K562 (cell line): ENCODE data around the gene MEGF9. TPM values are rescaled to one million over a fixed set of nuclear protein-coding genes. Genes with fewer than 3 reads are reported as not detected.
A peak's percentile ranks its signal among the peaks of the same experiment; 100 is the strongest.

ENCODE experiments used
- ATAC-seq: fragments of 200-7000 bp; cut with Tn5 transposase; 3 replicates; pipeline ENCODE4 v1.9.1; 2020; ENCODE audit warnings: moderate library complexity
- BruUV-seq: library from RNA; stranded (reverse); fragments of 400-500 nt; replicated peaks from 2 replicates; lab custom pipeline; 2021; lab: Mats Ljungman, UMichigan
- CTCF ChIA-PET: fragments of 300-600 bp; formaldehyde crosslinking; extraction: SDS; loops from one replicate; lab custom pipeline; 2021; ENCODE audit warnings: low intra/inter-chr PET ratio; lab: Yijun Ruan, JAX
- POLR2A ChIA-PET: fragments of 300-600, 350-650 bp; sonication (Branson Sonifier 250); formaldehyde crosslinking; extraction: SDS; loops from one replicate; lab custom pipeline; 2021; ENCODE audit warnings: antibody characterized with exemption, inconsistent platforms; lab: Yijun Ruan, JAX
- DNase-seq, 4 experiments: peaks; one replicate each; pipeline versions ENCODE4 v3.0.0 to v3.0.0-alpha.2; 2011 to 2018; ENCODE audit warnings: low spot score in 3 of 4, mixed read lengths in 3 of 4; ENCODE audit errors: extremely low read depth in 1 of 4
- FAIRE-seq: peaks from 2 replicates; lab custom pipeline; 2011; peaks lifted over from hg19 to GRCh38; lab: Jason Lieb, UNC
- H2AFZ ChIP-seq: 2 replicates; pipeline ENCODE4 v1.6.0; 2011; ENCODE audit warnings: low read depth, low read length, control low read depth, inconsistent platforms
- H3K27ac ChIP-seq: fragments of 200-600 bp; 3 replicates; pipeline ENCODE4 v1.8.0; 2011; ENCODE audit warnings: low read depth, mild to moderate bottlenecking, control low read depth, inconsistent platforms, low read length, moderate library complexity, mixed read lengths; ENCODE audit errors: extremely low read depth
- H3K27me3 ChIP-seq, 2 experiments: fragments of 300-600 bp in 1 of 2; 2 replicates in 1 of 2; 3 replicates in 1 of 2; pipeline versions ENCODE4 v1.6.0 to v1.8.0; 2011; ENCODE audit warnings: inconsistent platforms in 2 of 2, low read length in 2 of 2, mild to moderate bottlenecking in 1 of 2, mixed read lengths in 1 of 2, moderate library complexity in 1 of 2; ENCODE audit not compliant: control insufficient read depth in 2 of 2, insufficient read depth in 2 of 2
- H3K36me3 ChIP-seq: fragments of 300-600 bp; 3 replicates; pipeline ENCODE4 v1.8.0; 2011; ENCODE audit warnings: mild to moderate bottlenecking, low read length, inconsistent platforms; ENCODE audit not compliant: control insufficient read depth, insufficient read depth
- H3K4me1 ChIP-seq, 2 experiments: fragments of 200-600 bp in 1 of 2; replicated peaks in 1 of 2; 2 replicates in 1 of 2; 3 replicates in 1 of 2; pipeline versions ENCODE4 v1.5.1 to v1.8.0; 2011; ENCODE audit warnings: inconsistent platforms in 2 of 2, low read length in 2 of 2, mild to moderate bottlenecking in 1 of 2, mixed read lengths in 1 of 2, moderate library complexity in 1 of 2; ENCODE audit not compliant: control insufficient read depth in 2 of 2, insufficient read depth in 2 of 2
- H3K4me2 ChIP-seq: 2 replicates; pipeline ENCODE4 v1.6.1; 2011; ENCODE audit warnings: low read length, control low read depth, inconsistent platforms, mixed read lengths; ENCODE audit not compliant: insufficient read depth
- H3K4me3 ChIP-seq: fragments of 200-600 bp; sonication (generic), shearing (Covaris generic); 2 replicates; pipeline ENCODE4 v1.5.1; 2016; ENCODE audit warnings: control low read depth, inconsistent platforms
- H3K79me2 ChIP-seq: fragments of 200-600 bp; 3 replicates; pipeline ENCODE4 v1.8.0; 2011; ENCODE audit warnings: low read length, inconsistent platforms; ENCODE audit not compliant: control insufficient read depth, insufficient read depth
- H3K9ac ChIP-seq, 2 experiments: 2 replicates each; pipeline versions ENCODE4 v1.6.0 to v1.6.1; 2011; ENCODE audit warnings: low read depth in 2 of 2, low read length in 2 of 2, control low read depth in 1 of 2, inconsistent platforms in 1 of 2, mild to moderate bottlenecking in 1 of 2, mixed read lengths in 1 of 2; ENCODE audit not compliant: insufficient read depth in 1 of 2
- H3K9me1 ChIP-seq: one replicate; pipeline ENCODE4 v1.6.0; 2011; ENCODE audit warnings: inconsistent platforms, mild to moderate bottlenecking, low read length, moderate library complexity; ENCODE audit not compliant: control insufficient read depth, insufficient read depth
- H3K9me3 ChIP-seq: replicated peaks from 2 replicates; pipeline ENCODE4 v1.5.1; 2011; ENCODE audit warnings: low read depth, low read length, inconsistent platforms; ENCODE audit not compliant: control insufficient read depth, insufficient read depth
- H4K20me1 ChIP-seq: replicated peaks from 2 replicates; pipeline ENCODE4 v1.6.1; 2011; ENCODE audit warnings: low read length, inconsistent platforms, mixed read lengths; ENCODE audit not compliant: control insufficient read depth, insufficient read depth
- ARID3A ChIP-seq: IDR thresholded peaks from 2 replicates; pipeline ENCODE4 v1.6.1; 2012; ENCODE audit warnings: low read depth, low read length, improper control_type of control experiment, borderline replicate concordance
- C11orf30 ChIP-seq: fragments of 450-650 bp; IDR thresholded peaks from 2 replicates; pipeline ENCODE4 v1.6.1; 2016; ENCODE audit warnings: low read depth, mild to moderate bottlenecking
- CAMTA2 ChIP-seq: fragments of 250-450 bp; sonication (Bioruptor Pico); conservative IDR thresholded peaks from 2 replicates; pipeline ENCODE4 v1.5.1; 2022
- SAP30 ChIP-seq: fragments of 200-600 bp; sonication (generic); IDR thresholded peaks from 2 replicates; pipeline ENCODE4 v1.6.1; 2012; ENCODE audit warnings: borderline replicate concordance, low read depth, mild to moderate bottlenecking, moderate library complexity, low read length, control low read depth, inconsistent platforms; ENCODE audit not compliant: insufficient read depth, poor library complexity, severe bottlenecking
- SMC3 ChIP-seq: conservative IDR thresholded peaks from 2 replicates; pipeline ENCODE4 v1.6.1; 2011; ENCODE audit warnings: low read depth, low read length, improper control_type of control experiment; ENCODE audit not compliant: insufficient read depth
- ZNF140 ChIP-seq: fragments of 250-450 bp; sonication (Bioruptor Pico); IDR thresholded peaks from 2 replicates; pipeline ENCODE4 v1.8.0; 2021; ENCODE audit warnings: moderate library complexity, mild to moderate bottlenecking, inconsistent platforms
- WGBS: fragments of 100-300 bp; shearing (Covaris generic); methylation state at CpG from one replicate; pipeline ENCODE4 v1.1.6; 2016; ENCODE audit warnings: low coverage, mixed read lengths; ENCODE audit not compliant: insufficient coverage; ENCODE audit errors: missing lambda C conversion rate; 5-methylcytosine and 5-hydroxymethylcytosine counted together
- in situ Hi-C: fragments of 300-500 bp; cut with MboI; formaldehyde crosslinking; loops from 4 replicates; pipeline ENCODE4 v1.15.0; 2018; ENCODE audit warnings: inconsistent platforms, mixed read lengths
- intact Hi-C: fragments of 100-400 bp; cut with micrococcal nuclease; formaldehyde crosslinking; loops from 2 replicates; pipeline ENCODE4 v1.14.2; 2022
- polyA plus RNA-seq, 8 experiments: library from polyadenylated mRNA; depleted of rRNA in 4 of 8; stranded (reverse) in 5 of 8; unstranded in 3 of 8; fragments of >200 nt; fragmentation: Nextera tagmentation in 2 of 8; fragmentation: Illumina TruSeq in 1 of 8; extraction: Ambion mirVana in 2 of 8; extraction: Trizol in 1 of 8; gene quantifications; 2 replicates each; pipeline versions ENCODE4 v1.2.1 to v1.2.3, GENCODE V29; 2011 to 2014; ENCODE audit warnings: inconsistent platforms in 1 of 8, missing spikeins in 1 of 8
- total RNA-seq, 7 experiments: library from RNA; depleted of rRNA in 6 of 7; stranded (reverse); fragments of >200 nt in 6 of 7; fragmentation: Illumina TruSeq in 2 of 7; extraction: Trizol in 2 of 7; gene quantifications; 2 replicates each; pipeline versions ENCODE4 v1.2.1 to v1.2.3, GENCODE V29; 2011 to 2021; ENCODE audit warnings: low replicate concordance in 1 of 7
- TF ChIP-seq, protein P1 (sequence below), 3 experiments: fragments of 200-800 bp in 1 of 3; fragments of 250-450 bp in 1 of 3; fragments of 450-650 bp in 1 of 3; sonication (Bioruptor Pico) in 1 of 3; sonication (Bioruptor generic) in 1 of 3; formaldehyde crosslinking in 1 of 3; IDR thresholded peaks; 2 replicates each; pipeline versions ENCODE4 v1.6.1 to v1.8.0; 2016 to 2022; ENCODE audit warnings: mild to moderate bottlenecking in 2 of 3, missing genetic modification characterization in 2 of 3, missing compliant biosample characterization in 1 of 3, moderate library complexity in 1 of 3
- TF ChIP-seq, protein P2 (sequence below): fragments of 250-450 bp; sonication (Bioruptor Pico); IDR thresholded peaks from 2 replicates; pipeline ENCODE4 v1.8.0; 2022; ENCODE audit warnings: inconsistent platforms

Gene MEGF9
- total and polyA plus RNA-seq, 9 of the 15 experiments (the other 6 are each of a cell fraction or from before 2014, with no cell fraction given): 2.1 to 6.2 (median 3.8) TPM

DNA sequence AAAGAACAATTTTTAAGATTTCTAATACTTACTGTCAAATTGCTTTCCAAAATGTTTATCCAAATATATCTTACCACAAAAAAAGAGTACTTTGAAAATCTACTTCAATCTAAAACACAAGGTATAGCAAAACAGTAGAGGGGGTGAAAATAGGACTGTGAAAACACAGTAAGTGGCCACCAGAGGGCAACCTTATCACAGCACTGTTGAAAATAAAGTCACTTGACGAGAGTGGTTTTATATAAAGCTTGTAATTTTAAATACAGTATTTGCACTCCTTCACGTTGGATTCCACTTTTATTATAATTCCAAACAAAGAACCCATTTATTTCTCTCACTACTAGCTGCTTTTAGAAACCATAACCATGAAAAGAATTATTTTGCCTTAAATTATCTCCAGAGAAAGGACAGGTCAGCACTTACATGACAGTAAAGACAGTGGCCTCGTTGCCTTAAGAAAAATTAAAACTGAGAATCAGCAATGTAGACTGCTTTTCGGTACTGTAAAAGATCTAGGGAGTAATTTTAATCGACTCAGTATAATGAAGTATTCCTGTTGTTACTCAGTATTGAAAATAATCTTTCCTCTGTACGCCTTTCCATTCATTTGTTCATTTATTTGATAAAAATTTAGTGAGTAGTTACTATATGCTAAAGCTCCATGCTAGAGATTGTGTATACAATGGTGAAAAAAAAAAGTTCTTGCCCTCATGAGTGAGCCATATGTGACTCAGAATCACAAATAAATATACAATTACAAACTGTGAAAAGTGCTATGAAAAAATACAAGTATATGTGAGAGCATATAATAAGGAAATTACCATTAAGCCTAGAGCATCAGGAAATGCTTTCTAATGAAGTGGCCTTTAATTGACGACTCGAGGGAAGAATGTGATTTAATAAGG, 94.3 kb downstream of the MEGF9 start:
- H2AFZ ChIP-seq: peak overlapping the region; percentile 52; the same call in 1 of the 2 replicates
- no peaks in the 10 kb centered on the region for H3K79me2 ChIP-seq
- 16% methylated on average over 8 of the region's 8 CpGs for WGBS
- H3K36me3 ChIP-seq: no peaks in the 10 kb centered on the region
- no peak overlapping the region for H3K4me3 ChIP-seq
- POLR2A ChIA-PET: interaction anchor here (1.0 kb wide), 1 partner anchor 16 kb away, joined by 5 read pairs; no protein-coding TSS in a partner anchor
- peak; percentile 90 for FAIRE-seq
- H4K20me1 ChIP-seq: no peaks in the 10 kb centered on the region
- no peak overlapping the region; a peak in 1 of 4 replicates for H3K9ac ChIP-seq
- no peaks in the 10 kb centered on the region for H3K4me1 ChIP-seq
- H3K4me2 ChIP-seq: no peak overlapping the region
- H3K9me3 ChIP-seq: no peaks in the 10 kb centered on the region
- CTCF ChIA-PET: interaction anchor here (0.7 to 1.3 kb wide), 3 partner anchors 123 to 780 kb away, joined by 3 read pairs; no protein-coding TSS in a partner anchor
- no TSS peak for BruUV-seq
- in situ Hi-C loops (loop anchor here (25.0 kb wide), 1 partner anchor 317 kb away; the partner anchor contains the start of gene TRAF1), intact Hi-C loops (loop anchor here (2.0 to 10.0 kb wide), 4 partner anchors 93 to 315 kb away; no protein-coding TSS in a partner anchor)
- peak; percentile 69 to 78 (median 69) for DNase-seq
- H3K9me1 ChIP-seq: no peaks in the 10 kb centered on the region
- no peak overlapping the region for H3K27ac ChIP-seq
- H3K27me3 ChIP-seq: no peaks in the 10 kb centered on the region
- peak; percentile 95 for ATAC-seq
- no peak for TF ChIP-seq ZNF140
- TF ChIP-seq, protein P1, sequence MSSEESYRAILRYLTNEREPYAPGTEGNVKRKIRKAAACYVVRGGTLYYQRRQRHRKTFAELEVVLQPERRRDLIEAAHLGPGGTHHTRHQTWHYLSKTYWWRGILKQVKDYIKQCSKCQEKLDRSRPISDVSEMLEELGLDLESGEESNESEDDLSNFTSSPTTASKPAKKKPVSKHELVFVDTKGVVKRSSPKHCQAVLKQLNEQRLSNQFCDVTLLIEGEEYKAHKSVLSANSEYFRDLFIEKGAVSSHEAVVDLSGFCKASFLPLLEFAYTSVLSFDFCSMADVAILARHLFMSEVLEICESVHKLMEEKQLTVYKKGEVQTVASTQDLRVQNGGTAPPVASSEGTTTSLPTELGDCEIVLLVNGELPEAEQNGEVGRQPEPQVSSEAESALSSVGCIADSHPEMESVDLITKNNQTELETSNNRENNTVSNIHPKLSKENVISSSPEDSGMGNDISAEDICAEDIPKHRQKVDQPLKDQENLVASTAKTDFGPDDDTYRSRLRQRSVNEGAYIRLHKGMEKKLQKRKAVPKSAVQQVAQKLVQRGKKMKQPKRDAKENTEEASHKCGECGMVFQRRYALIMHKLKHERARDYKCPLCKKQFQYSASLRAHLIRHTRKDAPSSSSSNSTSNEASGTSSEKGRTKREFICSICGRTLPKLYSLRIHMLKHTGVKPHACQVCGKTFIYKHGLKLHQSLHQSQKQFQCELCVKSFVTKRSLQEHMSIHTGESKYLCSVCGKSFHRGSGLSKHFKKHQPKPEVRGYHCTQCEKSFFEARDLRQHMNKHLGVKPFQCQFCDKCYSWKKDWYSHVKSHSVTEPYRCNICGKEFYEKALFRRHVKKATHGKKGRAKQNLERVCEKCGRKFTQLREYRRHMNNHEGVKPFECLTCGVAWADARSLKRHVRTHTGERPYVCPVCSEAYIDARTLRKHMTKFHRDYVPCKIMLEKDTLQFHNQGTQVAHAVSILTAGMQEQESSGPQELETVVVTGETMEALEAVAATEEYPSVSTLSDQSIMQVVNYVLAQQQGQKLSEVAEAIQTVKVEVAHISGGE (CRISPR knock-in tag; IDR thresholded peaks at IDR 0.05): no peak
- peak; percentile 56 for TF ChIP-seq SMC3
- no peak for TF ChIP-seq CAMTA2 (CRISPR knock-in tag)
- no peak for TF ChIP-seq SAP30
- TF ChIP-seq, protein P2, sequence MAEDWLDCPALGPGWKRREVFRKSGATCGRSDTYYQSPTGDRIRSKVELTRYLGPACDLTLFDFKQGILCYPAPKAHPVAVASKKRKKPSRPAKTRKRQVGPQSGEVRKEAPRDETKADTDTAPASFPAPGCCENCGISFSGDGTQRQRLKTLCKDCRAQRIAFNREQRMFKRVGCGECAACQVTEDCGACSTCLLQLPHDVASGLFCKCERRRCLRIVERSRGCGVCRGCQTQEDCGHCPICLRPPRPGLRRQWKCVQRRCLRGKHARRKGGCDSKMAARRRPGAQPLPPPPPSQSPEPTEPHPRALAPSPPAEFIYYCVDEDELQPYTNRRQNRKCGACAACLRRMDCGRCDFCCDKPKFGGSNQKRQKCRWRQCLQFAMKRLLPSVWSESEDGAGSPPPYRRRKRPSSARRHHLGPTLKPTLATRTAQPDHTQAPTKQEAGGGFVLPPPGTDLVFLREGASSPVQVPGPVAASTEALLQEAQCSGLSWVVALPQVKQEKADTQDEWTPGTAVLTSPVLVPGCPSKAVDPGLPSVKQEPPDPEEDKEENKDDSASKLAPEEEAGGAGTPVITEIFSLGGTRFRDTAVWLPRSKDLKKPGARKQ (CRISPR knock-in tag): no peak
- TF ChIP-seq C11orf30: peak; percentile 68
- TF ChIP-seq ARID3A: peak; percentile 88
